OCI-LY7 (cell line): ENCODE data around the gene ARHGEF17.

Source experiments
- CTCF ChIP-seq: fragments of 200-600 bp; sonication (generic); conservative IDR thresholded peaks from 2 replicates; pipeline ENCODE4 v1.5.1; 2014; ENCODE audit warnings: mild to moderate bottlenecking, antibody characterized with exemption, low read length, moderate library complexity, mixed read lengths
- EZH2phosphoT487 ChIP-seq: fragments of 200-600 bp; sonication (generic); IDR thresholded peaks from 2 replicates; pipeline ENCODE4 v1.6.1; 2018; ENCODE audit warnings: low read depth, borderline replicate concordance, mild to moderate bottlenecking, mixed run types, antibody characterized with exemption, low read length, moderate library complexity, mixed read lengths

GRCh38 chr11:73394416-73395296 is 86.6 kb downstream of the ARHGEF17 start:
- TF ChIP-seq EZH2phosphoT487 (no peak), CTCF (no peak)
